Cortex of kidney (tissue), 1 donor: ENCODE data around the gene OPRL1.
"Not testable (repeated sequence)": the region's sequence is repeated elsewhere in the genome, so short reads cannot be mapped to it uniquely, and the experiment has no call there.

ENCODE experiments used
- DNase-seq: peaks from one replicate; lab custom pipeline; 2025; lab: John Stamatoyannopoulos, UW

OPRL1 gene

DNA sequence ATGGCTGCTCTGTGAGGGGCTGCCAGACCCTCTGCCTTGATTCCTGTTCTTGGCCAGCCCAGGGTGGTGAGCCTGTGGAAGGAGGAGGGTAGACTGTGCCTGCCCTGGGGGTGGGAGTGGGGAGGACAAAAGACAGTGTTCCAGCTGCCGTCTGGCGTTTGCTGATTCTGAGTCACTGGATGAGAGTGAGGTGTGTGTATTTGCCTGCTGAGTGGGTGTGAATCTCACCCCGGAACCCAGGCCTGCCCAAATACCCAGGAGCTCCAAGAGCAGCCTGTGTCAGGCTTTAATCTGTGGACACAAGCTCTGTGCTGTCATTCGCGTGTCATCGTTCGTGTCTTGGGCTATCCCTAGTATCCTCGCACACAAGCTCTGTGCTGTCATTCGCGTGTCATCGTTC is 6.9 kb downstream of the OPRL1 start:
- DNase-seq, result no peak

DNA sequence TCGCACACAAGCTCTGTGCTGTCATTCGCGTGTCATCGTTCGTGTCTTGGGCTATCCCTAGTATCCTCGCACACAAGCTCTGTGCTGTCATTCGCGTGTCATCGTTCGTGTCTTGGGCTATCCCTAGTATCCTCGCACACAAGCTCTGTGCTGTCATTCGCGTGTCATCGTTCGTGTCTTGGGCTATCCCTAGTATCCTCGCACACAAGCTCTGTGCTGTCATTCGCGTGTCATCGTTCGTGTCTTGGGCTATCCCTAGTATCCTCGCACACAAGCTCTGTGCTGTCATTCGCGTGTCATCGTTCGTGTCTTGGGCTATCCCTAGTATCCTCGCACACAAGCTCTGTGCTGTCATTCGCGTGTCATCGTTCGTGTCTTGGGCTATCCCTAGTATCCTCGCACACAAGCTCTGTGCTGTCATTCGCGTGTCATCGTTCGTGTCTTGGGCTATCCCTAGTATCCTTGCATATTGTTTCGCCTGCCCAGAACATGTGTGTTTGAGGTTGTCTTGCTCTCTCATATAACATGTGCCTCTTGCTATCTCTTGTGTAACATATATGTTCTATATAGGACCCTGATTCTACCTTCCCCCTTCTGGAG is 7.4 kb downstream of the OPRL1 start:
- DNase-seq, result not testable (repeated sequence)

DNA sequence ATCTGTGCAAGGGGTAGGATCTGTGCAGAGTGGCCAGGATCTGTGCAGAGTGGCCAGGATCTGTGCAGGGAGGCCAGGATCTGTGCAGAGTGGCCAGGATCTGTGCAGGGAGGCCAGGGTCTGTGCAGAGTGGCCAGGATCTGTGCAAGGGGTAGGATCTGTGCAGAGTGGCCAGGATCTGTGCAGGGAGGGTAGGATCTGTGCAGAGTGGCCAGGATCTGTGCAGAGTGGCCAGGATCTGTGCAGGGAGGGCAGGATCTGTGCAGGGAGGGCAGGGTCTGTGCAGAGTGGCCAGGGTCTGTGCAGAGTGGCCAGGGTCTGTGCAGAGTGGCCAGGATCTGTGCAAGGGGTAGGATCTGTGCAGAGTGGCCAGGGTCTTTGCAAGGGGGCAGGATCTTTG is 8.7 kb downstream of the OPRL1 start:
- DNase-seq, result not testable (repeated sequence)

DNA sequence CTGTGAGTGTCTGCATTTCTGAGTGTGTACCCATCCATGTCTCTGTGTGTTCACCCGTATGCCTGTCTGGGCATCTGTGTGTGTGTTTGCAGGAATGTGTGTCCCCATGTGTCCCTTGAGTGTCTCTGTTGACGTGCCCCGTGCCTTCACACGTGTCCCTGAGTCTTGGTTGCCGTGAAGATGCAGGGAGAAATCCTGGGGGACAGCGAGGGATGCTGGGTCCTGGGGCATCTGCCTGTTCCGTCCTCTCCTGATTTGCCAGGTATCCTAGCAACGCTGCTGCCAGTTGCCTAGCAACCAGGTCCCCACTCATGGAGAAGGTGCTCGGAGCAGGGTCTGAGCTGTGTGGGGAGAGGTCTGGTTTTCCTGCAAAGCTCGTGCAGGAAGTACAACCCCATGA is 10.3 kb downstream of the OPRL1 start:
- DNase-seq, result no peak

DNA sequence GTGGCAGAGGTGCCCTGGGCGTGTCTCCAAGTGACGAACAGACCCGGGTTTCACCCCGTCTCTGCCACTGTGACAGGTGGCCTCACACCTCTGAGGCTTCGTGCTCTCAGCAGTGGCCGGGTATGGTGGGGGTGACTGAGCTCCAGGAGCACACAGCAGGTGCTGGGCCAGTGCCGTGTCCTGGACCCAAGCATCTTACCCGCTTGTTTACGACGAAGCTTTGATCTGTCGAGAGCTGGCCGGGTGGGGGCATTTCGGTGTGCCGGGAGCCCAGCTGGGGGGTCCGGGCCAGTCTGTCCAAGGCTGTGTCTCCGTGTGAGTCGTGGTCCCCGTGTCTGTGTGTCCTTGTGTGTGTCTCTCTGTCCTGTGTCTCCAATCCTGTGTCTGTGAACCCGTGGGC is 11.5 kb downstream of the OPRL1 start:
- DNase-seq, result no peak

DNA sequence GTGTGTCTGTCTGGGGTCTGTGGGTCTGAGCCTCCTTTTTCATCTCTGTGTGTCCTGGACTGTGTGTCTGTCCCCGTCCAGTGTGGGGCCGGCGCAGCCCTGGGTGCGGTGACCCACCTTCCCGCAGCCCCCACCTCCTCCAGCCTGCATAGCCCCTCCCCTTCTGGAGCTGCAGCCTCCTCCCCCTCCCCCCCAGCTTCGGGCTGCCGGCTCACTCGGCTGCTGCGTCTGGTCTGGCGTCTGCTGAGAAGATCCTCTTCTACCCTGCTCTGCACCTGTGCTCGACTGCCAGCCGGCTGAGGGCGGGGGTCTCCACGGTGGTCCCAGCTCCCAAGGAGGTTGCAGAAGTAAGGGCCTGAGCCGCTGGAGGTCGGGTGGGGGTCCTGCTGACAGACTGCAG is 11.9 kb downstream of the OPRL1 start:
- DNase-seq, result no peak

DNA sequence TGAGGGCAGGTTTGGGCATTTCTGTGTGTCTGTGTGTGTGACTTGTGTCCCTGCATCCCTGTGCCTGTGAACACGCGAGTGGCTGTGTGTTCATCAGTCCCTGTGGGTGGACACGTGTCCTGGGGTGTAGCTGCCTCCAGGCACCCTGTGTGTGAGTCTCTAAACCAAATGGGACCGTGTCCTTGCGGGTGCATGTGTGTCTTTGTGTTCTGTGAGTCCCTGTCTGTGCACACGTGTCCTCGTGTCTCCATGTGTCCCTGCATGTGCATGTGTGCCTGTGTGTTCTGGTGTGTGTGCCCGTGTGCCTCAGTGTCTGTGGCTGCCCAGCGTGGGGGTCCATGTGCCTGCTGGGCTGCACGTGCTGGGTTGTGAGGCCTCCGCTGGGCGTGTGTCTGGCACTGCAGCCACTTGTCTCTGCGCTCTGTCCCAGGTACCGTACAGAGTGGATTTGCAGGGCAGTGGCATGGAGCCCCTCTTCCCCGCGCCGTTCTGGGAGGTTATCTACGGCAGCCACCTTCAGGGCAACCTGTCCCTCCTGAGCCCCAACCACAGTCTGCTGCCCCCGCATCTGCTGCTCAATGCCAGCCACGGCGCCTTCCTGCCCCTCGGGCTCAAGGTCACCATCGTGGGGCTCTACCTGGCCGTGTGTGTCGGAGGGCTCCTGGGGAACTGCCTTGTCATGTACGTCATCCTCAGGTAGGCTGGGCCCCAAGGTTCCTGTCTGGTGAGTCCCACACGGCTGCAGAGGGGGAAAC is 12.6 kb downstream of the OPRL1 start:
- DNase-seq, result no peak

DNA sequence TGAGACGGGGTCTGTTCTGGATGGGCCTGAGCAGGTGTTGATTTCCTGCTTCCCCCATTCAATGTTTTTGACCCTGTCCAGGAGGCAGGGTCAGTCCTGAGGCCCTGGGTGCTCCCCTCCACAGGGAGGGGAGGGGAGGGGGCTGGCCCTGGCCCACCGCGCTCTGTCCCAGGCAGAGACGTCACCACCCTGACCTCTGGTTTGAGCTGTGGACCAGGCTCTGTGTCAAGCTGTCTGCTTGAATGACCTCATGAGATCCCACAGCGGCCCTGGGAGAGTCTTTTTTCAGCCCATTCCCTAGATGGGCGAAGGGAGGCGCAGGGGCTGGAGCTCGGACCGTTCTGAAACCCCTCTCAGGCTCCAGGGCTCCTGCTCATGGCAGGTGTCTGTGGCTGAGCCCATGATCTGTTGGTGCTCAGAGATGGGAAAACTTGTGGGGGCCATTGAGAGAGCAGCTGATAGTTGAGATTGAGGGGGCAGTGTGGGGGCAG is 13.2 kb downstream of the OPRL1 start:
- no peak for DNase-seq

DNA sequence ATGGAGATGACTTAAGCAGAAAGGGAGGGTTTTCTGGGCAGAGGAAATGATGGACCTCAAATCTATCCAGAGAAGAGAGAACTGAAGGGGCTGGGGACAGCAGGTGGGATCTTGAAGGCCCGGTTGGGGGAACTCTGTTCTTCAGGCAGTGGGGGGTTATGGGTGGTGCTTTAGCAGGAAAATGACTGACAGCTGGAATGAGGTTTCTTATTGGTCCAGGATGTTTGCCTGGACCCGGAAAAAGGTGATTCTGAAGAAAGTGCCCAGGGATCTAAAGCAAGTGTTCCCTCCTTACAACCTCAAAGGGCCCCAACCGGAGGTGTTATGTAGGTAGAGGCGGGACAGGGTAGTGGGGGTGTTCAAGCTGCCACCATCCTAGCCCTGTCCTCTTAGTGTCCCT is 15.6 kb downstream of the OPRL1 start:
- DNase-seq, result no peak

DNA sequence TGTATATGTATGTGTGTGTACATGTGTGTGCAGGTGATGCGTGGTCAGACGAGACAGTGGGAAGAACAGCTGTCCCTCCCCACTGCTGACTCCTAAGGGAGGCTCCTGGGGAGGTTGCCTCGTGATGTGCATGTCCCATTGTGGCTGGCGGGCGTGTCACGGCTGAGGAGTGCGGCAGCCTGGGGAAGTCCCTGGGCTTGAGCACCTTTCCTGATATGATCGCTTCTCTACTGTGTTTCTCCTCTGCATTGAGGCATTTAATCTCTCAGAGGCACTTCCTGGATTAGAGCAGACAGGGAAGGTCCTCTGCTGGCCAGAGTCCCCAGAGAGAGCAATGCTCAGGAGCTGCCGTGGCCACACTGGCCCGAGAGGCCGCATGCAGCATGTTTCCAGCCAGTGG is 16.0 kb downstream of the OPRL1 start:
- DNase-seq, result no peak

DNA sequence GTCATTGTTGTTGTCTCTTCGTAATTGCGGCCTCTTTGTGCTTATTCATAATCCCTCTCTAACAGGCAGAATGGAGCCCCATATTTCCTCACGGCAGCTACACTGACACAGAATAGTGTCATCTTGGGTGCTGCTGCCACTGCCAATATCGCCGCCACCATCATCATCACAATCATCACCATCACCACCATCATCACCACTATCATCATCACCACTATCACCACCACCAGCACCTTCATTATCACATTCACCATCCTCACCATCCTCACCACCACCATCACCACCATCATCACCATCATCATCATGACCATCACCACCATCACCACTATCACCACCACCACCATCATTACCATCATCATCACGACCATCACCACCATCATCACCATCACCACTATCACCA is 16.7 kb downstream of the OPRL1 start:
- DNase-seq, result no peak

DNA sequence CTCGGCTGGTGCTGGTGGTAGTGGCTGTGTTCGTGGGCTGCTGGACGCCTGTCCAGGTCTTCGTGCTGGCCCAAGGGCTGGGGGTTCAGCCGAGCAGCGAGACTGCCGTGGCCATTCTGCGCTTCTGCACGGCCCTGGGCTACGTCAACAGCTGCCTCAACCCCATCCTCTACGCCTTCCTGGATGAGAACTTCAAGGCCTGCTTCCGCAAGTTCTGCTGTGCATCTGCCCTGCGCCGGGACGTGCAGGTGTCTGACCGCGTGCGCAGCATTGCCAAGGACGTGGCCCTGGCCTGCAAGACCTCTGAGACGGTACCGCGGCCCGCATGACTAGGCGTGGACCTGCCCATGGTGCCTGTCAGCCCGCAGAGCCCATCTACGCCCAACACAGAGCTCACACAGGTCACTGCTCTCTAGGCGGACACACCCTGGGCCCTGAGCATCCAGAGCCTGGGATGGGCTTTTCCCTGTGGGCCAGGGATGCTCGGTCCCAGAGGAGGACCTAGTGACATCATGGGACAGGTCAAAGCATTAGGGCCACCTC is 18.7 kb downstream of the OPRL1 start:
- DNase-seq, result no peak

DNA sequence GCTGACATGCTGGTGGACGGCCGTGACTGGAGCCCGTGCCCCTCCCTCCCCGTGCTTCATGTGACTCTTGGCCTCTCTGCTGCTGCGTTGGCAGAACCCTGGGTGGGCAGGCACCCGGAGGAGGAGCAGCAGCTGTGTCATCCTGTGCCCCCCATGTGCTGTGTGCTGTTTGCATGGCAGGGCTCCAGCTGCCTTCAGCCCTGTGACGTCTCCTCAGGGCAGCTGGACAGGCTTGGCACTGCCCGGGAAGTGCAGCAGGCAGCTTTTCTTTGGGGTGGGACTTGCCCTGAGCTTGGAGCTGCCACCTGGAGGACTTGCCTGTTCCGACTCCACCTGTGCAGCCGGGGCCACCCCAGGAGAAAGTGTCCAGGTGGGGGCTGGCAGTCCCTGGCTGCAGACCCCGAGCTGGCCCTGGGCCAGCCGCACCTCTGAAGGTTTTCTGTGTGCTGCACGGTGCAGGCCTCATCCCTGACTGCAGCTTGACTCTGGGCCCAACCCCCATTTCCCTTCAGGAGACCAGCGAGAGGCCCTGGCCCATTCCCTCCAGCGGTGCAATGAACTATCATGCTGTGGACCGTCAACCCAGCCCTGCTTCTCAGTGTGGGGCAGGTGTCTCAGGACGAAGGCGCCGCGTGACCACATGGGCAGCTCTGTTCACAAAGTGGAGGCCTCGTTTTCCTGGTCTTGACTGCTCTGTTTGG is 19.4 kb downstream of the OPRL1 start:
- no peak for DNase-seq

DNA sequence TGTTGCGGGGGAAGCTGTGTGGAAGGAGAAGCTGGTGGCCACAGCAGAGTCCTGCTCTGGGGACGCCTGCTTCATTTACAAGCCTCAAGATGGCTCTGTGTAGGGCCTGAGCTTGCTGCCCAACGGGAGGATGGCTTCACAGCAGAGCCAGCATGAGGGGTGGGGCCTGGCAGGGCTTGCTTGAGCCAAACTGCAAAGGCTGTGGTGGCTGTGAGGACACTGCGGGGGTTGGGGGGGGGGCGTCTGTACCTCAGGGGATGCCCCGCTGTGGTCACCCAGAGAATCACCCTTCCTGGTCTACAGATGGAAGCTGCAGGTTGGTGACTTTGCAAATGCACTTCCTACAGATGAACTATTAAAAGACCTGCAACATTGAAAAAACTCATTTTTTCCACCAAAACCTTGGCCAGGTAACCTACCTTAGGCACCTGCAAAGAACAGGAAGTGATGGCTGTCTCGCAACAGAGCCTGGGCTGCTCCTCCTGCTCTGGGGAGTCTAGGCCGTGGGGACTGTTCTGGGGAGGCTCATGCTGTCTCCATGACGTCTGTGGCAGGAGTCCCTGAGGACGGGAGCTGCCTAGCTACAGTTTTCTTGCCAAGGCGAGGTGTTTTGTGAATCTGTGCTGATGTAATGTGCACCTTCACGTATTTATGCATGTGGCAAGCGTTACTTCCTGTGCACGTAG is 20.1 kb downstream of the OPRL1 start:
- no peak for DNase-seq

DNA sequence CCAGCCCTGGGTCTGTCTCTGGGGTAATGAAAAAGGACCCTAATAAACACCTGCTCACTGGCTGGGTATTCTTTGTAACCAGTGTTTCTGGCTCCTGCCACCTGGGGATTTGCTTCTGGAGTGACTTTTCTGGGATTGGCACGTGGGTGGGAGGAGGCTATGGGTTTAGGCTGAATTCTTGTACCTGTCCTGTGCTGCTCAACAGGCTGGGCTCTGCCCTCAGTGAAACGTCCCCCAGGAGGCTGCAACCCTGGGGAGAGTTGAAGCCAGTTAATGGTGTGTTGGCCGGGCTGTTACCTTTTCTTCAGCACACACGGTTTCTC is 20.6 kb downstream of the OPRL1 start:
- no peak for DNase-seq

DNA sequence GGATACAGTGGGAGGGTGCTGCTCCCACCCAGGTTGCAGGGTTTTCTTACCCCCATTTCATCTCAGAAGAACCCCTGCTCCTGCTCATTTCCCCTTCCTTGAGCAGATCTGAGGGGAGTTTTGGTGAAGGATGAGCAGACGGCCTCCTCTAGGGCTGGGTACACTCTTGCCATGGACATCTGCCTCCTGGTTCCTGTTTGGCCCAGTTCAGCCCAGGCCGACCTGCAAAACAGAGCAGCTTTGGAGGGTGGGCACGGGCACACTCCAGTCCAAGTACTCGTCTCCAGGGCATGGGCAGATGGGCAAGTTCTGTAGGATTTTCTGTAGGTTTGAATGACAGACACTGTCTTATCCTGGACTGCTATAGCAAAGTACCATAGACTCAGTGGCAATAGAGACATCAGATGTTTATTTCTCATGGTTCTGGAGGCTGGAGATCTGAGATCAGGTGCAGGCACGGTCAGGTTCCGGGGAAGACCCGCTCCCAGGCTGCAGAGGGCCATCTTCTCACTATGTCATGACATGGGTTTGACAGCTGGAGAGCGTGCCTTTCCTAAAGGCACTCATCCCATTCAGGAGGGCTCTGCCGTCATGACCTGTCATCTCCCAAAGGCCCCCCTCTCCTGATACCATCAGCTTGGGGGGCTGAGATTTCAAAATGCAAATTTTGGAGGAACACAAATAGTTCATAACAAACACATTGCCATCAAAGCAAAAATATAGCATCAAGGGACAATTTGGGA is 21.2 kb downstream of the OPRL1 start:
- no peak for DNase-seq

DNA sequence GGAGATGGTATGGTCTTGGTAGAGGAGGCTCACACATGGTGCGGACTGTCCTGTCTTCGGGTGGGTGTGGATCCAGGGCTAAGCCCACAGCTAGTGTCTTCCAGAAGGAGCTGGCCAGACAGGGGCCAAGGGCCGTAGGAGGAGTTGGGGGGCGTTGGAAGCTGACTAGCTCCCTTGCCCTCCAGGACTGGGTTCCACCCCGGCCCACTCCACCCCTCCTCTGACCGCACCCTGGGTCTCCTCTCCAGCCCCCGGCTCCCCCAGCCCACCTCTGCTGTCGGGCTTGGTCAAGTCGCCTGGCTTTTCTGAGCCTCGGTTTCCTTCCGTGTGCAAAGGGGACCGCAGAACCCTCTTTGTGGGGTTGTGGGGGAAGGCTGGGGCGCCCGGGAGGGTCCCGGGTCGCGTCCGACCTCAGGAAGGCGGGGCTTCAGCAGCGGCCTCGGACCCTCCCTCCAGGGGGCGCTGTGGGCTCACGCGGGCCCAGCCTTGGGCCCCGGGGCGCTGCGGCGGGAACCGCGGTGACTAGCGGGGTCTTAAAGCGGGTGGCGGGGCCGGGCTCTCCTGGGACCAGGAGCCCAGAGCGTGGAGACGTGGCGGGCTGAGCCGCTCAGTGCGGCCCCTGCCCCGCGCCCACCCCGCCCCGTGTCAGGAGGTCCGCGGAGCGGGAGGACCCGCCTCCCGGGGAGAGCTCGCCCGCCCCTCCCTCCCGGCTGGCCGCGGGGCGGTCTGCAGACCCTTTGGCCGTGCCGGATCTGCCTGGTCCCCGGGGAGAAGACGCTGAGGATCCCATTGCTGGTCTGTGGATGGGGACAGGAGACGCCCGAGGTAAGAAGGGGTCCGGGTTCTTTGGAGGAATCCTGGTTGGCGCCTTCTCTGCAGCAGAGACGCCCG is 22.1 kb downstream of the OPRL1 start:
- DNase-seq, result no peak

DNA sequence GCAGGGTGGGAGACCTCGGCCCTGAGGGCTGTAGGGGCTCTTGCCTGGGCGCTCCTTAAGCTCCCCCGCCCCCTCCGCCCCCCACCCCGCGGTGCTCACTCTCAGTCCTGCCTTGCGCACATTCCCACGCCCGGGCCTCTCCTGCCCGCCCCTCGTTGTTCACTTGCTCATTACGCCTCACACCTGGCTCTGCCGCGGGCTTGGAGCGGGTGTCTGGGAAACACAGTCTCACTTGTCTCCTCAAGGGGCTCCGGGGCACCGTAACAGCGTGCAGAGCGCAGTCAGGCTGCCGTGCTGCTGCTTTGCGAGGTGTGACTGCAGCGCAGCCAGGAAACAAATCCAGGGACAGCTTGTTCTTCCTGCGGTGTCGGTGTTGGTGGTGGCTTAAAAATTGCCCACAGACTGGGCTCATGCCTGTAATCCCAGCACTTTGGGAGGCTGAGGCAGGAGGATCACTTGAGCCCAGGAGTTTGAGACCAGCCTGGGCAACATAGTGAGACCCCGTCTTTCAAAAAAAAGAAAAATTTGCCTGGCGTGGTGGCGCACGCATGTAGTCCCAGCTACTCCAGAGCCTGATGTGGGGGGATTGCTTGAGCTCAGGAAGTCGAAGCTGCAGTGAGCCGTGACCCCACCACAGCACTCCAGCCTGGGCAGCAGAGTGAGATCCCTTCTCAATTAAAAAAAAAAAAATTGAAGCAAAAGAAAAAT is 22.9 kb downstream of the OPRL1 start:
- DNase-seq, result no peak

DNA sequence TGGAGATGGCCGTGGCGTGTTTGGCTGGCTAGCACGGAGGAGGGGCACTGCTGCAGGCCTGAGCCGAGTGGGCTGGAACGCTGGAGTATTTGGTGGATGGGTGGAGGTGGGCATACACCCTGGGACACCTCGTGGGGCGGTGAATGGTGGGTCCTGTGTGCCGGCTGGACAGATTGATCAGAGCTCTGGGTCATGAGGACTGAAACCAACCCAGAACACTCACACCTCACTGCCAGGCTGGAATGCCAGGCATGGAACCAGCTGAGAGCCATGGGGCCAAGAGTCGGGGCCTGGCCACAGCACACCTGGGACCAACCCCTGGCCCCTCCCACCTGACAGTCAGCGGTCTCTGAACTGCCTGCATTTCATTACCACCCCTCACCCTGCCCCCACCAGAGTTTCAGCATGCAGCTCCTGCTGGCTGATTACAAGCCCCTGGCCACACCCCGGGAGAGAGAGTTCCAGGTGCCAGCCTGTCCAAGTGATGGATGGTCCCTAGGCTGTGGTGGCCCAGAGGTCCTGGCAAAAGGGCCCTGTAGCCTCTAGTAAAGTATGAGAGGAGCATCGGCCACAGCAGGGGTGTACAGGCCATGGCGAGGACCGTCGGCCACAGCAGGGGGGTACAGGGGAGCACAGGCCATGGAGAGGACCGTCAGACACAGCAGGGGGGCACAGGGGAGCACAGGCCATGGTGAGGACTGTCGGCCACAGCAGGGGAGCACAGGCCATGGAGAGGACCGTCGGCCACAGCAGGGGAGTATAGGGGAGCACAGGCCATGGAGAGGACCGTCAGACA is 24.2 kb downstream of the OPRL1 start:
- no peak for DNase-seq
